ENCODE measurements around the gene NAB1.

Gene NAB1

DNA sequence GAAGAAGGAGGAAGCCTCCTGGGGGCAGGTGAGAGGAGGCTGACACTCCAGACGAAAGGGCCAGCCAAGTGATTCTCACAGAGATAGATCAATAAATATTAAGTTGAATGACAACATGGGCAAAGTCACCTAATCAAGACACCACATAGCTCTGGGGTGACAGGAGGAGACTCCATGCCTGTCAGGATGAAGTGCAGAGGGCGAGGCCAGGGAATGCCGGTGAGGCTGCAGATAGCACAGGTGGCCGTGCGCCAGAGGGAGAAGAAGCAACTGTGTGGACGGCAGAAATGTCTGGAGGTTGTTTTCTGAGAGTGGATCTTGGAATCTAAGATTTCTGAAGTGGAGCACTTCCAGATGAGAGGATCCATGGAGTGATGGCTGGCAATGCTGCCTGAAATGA is 71.4 kb downstream of the NAB1 start:
- H3K4me1 ChIP-seq (ENCODE audit: insufficient read depth, low read length) = no peaks in the 10 kb centered on the region
- H2AFZ ChIP-seq (ENCODE audit: low read depth, low read length) = no peak overlapping the region

DNA sequence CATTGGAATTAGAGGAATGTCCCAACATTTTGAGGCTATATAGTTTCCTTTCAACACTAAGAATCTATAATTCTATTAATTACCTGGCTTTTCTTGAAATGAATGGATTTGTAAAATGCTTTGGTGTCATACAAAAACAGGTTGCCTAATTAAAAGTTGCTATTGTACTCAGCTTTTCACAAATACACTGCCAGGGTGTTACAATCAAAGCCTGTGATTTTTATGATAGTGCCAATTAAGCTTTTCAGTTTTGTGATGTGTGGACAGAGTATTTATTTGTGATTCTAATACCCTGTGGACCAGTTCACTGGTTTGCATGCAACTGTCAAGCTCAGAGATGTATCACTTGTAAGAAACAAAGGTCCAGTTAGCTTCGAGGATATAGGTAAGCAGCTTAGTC is 71.8 kb downstream of the NAB1 start:
- Histone ChIP-seq H3K4me1 (ENCODE audit: insufficient read depth, low read length) (no peaks in the 10 kb centered on the region), H3K27me3 (ENCODE audit: insufficient read depth, low read length, poor library complexity) (no peaks in the 10 kb centered on the region), H4K20me1 (ENCODE audit: insufficient read depth, low read length) (no peaks in the 10 kb centered on the region), H3K27ac (ENCODE audit: low read length) (no peak overlapping the region), H3K36me3 (ENCODE audit: insufficient read depth, low read length) (no peaks in the 10 kb centered on the region), H3K9me3 (ENCODE audit: insufficient read depth, low read length, severe bottlenecking) (no peaks in the 10 kb centered on the region), H2AFZ (ENCODE audit: low read depth, low read length) (no peak overlapping the region), H3K4me2 (ENCODE audit: insufficient read depth, low read length) (no peak overlapping the region), H3K4me3 (ENCODE audit: low read depth in 1 of 2, low read length in 2 of 2) (no peak overlapping the region), H3K79me2 (ENCODE audit: insufficient read depth, low read length) (no peaks in the 10 kb centered on the region), H3K9ac (ENCODE audit: low read depth, low read length) (no peak overlapping the region)
- no peak for ATAC-seq (ENCODE audit: insufficient read depth, low read depth)
- DNase-seq = no peak
- TF ChIP-seq, protein P1, sequence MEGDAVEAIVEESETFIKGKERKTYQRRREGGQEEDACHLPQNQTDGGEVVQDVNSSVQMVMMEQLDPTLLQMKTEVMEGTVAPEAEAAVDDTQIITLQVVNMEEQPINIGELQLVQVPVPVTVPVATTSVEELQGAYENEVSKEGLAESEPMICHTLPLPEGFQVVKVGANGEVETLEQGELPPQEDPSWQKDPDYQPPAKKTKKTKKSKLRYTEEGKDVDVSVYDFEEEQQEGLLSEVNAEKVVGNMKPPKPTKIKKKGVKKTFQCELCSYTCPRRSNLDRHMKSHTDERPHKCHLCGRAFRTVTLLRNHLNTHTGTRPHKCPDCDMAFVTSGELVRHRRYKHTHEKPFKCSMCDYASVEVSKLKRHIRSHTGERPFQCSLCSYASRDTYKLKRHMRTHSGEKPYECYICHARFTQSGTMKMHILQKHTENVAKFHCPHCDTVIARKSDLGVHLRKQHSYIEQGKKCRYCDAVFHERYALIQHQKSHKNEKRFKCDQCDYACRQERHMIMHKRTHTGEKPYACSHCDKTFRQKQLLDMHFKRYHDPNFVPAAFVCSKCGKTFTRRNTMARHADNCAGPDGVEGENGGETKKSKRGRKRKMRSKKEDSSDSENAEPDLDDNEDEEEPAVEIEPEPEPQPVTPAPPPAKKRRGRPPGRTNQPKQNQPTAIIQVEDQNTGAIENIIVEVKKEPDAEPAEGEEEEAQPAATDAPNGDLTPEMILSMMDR (IDR thresholded peaks at IDR 0.05; ENCODE audit: borderline replicate concordance, extremely low read depth, low read length, poor library complexity, severe bottlenecking) = no peak
- no peak for TF ChIP-seq EZH2 (IDR thresholded peaks at IDR 0.05; ENCODE audit: borderline replicate concordance, low read depth, low read length, severe bottlenecking)

More for the DNA sequence above, 71.4 kb downstream of the NAB1 start:
- Histone ChIP-seq H3K9me3 (ENCODE audit: insufficient read depth, low read length, severe bottlenecking) (no peaks in the 10 kb centered on the region), H3K27ac (ENCODE audit: low read length) (no peak overlapping the region), H3K36me3 (ENCODE audit: insufficient read depth, low read length) (no peaks in the 10 kb centered on the region), H3K27me3 (ENCODE audit: insufficient read depth, low read length, poor library complexity) (no peaks in the 10 kb centered on the region), H4K20me1 (ENCODE audit: insufficient read depth, low read length) (no peaks in the 10 kb centered on the region), H3K79me2 (ENCODE audit: insufficient read depth, low read length) (no peaks in the 10 kb centered on the region), H3K9ac (ENCODE audit: low read depth, low read length) (no peak overlapping the region), H3K4me2 (ENCODE audit: insufficient read depth, low read length) (no peak overlapping the region), H3K4me3 (ENCODE audit: low read depth in 1 of 2, low read length in 2 of 2) (no peak overlapping the region)
- TF ChIP-seq, protein P1 (IDR thresholded peaks at IDR 0.05; ENCODE audit: borderline replicate concordance, extremely low read depth, low read length, poor library complexity, severe bottlenecking) = no peak
- no peak for ATAC-seq (ENCODE audit: insufficient read depth, low read depth)
- DNase-seq = no peak

DNA sequence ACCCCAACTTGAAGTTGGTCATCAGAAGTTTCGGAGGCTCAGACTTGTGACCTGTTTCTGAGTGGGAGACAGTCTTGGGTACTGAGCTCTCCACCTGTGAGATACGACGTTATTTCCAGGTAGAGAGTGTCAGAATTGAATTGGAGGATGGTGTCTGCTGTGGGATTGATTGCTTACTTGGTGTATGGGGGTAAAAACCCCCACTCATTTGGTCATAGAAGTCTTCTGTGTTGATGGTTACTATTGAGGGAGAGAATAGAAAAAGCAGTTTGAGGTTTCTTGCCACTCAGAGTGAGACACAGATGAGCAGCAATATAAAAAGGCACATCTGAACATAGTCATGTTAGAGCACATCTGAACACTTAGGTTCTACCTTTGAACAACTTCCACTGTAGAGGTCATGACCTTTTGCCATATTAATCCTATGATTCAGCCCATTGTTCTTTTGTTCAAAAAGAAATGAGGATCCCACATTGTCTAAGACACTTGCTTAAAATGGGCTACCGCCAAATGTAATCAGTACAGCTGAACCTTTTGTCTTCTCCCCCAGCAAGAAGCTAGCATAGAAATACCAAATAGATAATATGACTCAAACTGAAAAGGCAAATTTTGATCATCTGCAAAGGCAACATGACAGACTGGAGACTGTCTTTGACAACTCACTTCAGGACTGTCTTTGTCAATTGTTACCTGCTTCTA is 73.3 kb downstream of the NAB1 start:
- Histone ChIP-seq H2AFZ (ENCODE audit: low read depth, low read length) (no peak overlapping the region), H3K9me3 (ENCODE audit: insufficient read depth, low read length, severe bottlenecking) (no peaks in the 10 kb centered on the region), H3K9ac (ENCODE audit: low read depth, low read length) (no peak overlapping the region), H3K27me3 (ENCODE audit: insufficient read depth, low read length, poor library complexity) (no peaks in the 10 kb centered on the region), H3K36me3 (ENCODE audit: insufficient read depth, low read length) (no peaks in the 10 kb centered on the region), H3K4me1 (ENCODE audit: insufficient read depth, low read length) (no peaks in the 10 kb centered on the region), H3K4me2 (ENCODE audit: insufficient read depth, low read length) (no peak overlapping the region), H4K20me1 (ENCODE audit: insufficient read depth, low read length) (no peaks in the 10 kb centered on the region), H3K4me3 (ENCODE audit: low read depth in 1 of 2, low read length in 2 of 2) (no peak overlapping the region), H3K79me2 (ENCODE audit: insufficient read depth, low read length) (no peaks in the 10 kb centered on the region), H3K27ac (ENCODE audit: low read length) (no peak overlapping the region)
- DNase-seq = no peak
- TF ChIP-seq, protein P1 (IDR thresholded peaks at IDR 0.05; ENCODE audit: borderline replicate concordance, extremely low read depth, low read length, poor library complexity, severe bottlenecking) = no peak
- TF ChIP-seq EZH2 (IDR thresholded peaks at IDR 0.05; ENCODE audit: borderline replicate concordance, low read depth, low read length, severe bottlenecking) = no peak
- no peak for ATAC-seq (ENCODE audit: insufficient read depth, low read depth)
